Endometrial microvascular endothelial cells (primary cell): Measurements from ENCODE around the gene TRABD. TPM values are rescaled to one million over a fixed set of nuclear protein-coding genes. Genes with fewer than 3 reads are reported as not detected.

Experiments
- in situ Hi-C: cut with HindIII; loops from 2 replicates; pipeline ENCODE4 v1.10.0; 2017; ENCODE audit warnings: low sequenced_read_pairs, low pct_unique_long_range_greater_than_20kb; ENCODE audit errors: inconsistent ontology term
- total RNA-seq: library from RNA; depleted of rRNA; stranded (reverse); fragments of >200 nt; gene quantifications from one replicate; pipeline ENCODE4 v1.2.3, GENCODE V29; 2015; ENCODE audit errors: inconsistent ontology term

TRABD gene
- total RNA-seq, 1 donor from 2014 or later, result 39.3 TPM

DNA sequence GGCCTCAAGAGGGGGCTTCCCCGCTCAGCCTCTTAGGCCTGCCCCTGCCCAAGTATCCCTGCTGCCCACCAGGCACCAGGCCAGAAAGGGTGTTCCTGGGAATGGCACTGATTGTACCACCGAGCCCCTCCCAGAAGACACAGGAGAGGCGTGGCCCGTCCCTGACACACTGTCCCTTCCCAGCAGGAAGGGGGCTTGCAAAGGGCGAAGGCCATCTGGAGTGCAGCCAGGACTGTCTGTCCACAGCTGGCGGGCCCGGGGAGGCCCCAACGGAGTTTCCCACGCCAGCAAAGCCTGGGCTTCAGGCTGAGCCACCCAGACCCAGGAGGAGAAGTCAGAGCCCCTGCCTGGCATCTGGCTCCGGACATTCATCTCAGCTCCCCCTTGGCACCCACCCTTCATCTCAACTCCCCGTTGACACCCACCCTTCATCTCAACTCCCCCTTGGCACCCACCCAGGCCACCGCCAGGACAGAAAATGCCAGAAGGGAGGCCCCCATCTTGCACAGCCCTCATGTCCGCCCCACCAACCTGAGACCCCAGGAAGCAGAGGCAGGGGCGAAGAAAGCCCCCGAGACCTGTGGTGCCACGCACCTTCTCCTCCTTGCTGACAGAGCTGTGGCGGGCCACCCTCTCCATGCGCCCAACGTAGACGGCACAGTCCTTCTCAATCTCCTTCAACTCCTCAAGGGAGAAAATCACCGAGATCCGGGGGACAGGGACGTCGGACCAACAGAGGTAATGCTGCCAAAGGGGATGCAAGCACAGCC is 39.7 kb downstream of the TRABD start:
- in situ Hi-C loops, result no loop called here

DNA sequence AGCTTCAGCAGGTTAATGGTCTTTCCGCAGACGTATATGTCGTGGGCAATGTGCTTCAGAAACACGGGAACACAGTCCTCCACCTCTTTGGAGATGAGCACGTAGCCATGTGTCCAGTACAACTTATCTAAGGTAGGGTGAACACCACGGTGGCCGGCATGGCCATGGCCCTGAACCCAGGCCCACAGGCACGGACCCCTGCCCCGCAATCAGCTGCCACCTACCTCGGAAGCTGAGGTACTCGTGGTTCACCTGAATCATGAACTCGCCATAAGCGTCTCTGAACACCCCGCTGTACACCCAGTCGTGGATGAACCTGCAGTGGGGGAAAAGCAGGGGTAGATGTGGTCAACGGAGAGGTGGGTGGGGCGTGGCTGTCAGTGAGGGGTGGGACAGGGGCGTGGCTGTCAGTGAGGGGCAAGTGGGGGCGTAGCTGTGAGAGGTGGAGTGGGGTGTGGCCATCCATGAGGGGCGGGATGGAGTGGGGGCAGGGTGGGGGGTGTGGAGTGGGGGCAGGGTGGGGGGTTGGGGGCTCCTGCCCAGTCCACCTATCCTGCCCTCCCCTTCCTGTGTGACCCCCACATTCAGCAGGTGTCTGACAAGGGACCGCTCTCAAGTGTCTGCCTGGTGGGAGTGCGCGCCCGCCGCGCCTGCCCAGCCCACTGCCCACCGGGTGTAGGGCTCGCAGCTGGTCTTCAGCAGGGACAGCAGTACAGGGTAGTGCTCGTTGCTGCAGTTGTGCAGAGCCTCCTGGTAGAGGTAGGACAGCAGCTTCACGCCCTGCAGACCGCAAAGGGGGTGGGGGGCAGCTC is 40.6 kb downstream of the TRABD start:
- in situ Hi-C loops, result no loop called here

DNA sequence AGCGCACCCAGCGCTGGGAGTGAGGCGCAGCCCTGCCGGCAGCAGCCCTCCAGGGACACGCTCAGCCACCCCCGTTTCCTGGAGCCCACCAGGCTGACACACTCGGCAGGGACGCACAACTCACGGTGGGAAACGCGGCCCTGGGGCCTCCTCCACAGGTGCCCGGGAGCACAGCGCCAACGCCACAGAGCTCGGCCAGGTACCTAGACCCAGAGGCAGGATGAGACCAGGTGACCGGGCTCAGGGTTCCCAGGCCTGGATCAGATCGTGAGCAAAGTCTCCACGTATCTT is 41.1 kb downstream of the TRABD start:
- in situ Hi-C loops, result no loop called here

DNA sequence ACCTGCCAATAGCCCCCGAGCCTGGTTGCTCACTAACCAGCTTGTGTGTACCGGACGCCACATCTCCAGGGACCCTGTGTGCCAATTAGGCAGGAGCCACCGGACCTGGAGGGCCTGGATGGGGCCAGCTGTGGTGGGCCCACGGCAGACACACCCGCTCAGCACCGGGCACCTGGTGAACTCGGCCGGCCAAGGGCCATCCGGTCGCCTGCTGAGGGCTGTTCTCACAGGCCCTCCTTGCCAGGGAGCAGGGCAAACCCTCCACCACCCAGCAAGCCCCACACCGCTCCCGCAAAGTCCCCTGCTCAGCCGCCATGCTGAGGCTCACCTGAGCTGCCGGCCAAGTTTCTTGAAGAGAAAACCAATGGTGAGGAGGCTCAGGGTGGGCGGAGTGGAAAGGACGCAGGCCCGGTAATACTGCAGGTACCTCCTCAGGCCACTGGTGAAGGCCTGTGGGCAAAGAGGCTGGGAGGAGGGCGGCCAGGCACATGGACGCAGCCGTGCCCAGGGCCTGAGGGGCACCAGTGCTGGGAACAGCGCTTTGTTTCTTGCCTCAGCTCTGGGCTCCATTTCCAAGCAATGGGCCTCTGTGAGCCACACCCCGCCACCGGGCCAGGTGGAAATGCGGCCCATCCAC is 42.0 kb downstream of the TRABD start:
- in situ Hi-C loops, result no loop called here

DNA sequence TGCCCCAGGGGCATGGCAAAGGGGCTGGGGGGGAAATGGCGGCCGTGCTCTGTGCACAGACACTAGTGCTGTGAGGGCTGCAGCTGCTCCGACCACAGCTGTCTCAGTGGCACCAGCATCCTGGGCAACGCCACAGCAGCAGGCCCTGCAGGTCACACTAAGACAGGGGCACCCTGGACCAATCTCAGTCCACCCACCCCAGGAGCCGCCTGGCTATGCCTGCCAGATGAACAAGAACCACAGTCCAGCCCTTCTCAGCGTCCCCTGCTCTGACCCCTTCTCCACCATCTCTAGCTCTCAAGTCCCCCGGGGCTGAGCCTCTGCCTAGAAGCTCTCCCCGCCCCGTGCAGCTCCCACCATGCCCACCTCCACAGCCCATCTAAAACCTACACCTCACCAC is 42.7 kb downstream of the TRABD start:
- in situ Hi-C loops, result no loop called here

DNA sequence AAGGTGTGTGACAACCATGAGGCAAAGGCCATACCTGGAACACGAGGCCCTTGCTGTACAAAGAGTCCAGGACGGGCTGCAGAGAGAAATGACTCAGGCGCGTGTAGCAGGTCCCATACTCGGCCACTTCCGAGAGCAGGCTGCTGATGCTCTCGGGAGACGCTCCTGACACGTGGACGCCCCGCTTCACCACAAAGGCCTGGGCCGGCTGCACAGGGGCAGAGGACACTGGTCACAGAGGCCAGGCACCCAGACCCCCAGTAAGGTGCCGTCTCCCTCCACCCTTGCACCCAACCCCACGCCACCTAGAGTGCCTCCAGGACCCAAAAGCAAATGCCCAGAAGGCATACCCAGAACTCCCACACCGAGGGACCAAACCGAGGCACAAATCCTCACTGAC is 43.7 kb downstream of the TRABD start:
- in situ Hi-C loops, result no loop called here

DNA sequence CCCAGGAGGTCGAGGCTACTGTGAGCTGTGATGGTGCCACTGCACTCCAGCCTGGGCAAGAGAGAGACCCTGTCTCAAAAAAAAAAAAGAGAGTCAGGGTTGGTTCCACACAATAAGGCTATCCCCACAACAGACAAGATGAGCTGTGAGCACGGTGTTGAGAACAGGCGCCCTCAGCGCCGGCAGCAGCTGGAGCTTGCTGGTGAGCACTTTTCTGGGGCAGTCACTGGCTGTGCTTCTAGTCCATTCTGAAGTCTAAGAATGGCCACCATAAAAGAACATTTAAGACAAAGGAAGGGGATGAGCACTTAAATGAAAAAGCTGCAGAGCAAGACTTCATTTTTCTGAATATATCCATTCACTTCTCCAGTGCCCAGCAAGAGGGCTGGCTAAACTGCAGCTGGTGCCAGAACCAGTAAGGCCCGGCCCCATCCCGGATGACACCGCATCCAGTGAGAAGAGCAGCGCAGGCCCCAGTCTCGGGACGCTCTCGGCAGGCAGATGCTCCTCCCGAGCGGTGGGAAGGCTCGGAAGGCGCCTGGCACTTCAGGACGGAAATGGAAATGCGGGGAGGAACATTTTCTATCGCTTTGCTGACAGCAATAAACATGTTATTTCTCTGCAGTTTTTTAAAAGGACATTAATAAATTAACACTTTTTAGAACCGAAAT is 46.9 kb downstream of the TRABD start:
- in situ Hi-C loops, result no loop called here

DNA sequence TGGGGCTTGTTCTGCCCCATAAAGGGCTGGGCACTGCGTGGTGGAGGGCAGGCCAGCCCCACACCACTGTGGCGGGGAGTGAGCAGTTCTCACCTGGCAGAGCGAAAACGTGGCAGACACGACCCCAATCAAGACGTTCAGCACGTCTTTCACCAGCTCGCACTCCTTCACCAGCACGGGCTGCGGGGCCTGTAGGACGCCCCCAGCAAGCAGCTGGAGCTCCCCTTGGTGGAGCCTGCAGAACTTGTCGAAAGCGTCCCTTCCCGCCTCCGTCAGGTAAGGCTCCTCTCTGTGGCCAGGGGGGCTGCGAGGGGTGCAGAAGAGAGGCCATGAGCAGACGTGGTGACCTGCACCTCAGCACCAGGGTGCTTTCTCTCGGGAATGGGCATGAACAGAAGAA is 47.5 kb downstream of the TRABD start:
- in situ Hi-C loops, result no loop called here

DNA sequence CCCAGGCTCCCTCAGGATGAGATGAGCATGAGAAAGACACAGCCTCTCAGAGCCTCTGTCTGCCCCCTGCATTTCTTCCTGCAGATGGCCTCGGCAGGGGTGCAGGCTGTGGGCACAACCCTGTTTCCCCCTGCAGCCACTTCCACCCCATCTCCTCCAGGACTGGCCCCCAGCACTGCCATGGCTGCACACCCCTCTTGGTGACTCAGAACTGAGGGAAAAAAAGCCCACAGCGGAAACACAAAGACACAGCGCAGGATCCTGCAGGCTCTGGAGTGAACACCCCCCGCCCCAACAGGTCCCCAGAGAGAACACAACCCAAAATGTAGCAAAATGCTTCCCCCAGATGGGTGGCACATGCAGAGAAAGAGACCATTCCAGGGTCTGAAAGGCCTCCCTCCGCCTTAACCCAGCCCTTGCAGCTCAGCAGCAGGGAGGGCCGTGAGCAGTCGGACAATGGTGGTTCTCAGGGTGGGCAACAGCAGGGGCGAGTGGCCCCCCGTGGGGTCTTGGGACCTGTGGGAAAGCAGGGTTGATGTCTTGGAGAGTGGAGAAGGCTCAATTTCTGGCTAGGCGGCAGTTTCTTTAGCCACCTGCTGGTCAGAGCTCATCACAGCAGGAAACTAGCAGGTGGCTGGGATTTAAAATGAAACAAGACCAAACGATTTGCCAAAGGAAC is 51.2 kb downstream of the TRABD start:
- in situ Hi-C loops, result no loop called here

DNA sequence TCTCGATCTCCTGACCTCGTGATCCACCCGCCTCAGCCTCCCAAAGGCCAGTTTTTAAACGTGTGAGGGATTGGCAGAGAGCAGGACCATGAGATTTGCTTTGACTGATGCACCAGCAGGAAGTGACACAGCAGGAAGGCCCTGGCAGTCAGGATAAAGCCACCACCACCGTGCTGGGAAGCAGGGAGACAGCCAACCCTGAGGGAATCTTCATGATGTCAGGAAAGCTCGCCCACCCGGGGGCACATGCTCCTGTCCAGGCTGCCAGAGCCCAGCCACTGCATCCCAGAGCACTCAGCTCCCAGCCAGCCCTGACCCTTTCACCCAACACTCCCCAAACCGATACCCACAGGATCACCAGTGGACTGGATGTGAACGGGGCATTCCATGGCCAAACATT is 53.0 kb downstream of the TRABD start:
- in situ Hi-C loops, result no loop called here

DNA sequence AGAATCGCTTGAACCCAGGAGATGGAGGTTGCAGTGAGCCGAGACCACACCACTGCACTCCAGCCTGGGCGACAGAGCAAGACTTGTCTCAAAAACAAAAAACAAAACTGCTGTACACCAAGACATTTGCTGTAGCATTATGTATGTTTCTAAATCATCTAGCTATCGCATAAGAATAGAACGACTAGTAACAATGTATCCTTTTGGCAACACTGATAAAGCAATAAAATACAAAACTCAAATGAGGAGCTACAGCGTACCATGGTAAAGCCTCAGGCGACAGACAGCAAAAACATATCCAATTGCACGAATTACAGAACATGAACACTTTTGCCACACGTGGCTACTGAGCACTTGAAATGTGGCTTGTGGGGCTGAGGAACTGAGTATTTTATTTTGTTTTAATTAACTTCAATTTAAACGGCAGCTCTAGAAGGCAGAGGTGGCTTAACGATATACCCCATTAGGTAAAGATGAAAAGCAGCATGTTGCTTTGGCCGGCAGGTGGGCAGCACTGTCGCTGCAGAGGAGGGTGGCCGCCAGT is 56.8 kb downstream of the TRABD start:
- in situ Hi-C loops, result no loop called here

DNA sequence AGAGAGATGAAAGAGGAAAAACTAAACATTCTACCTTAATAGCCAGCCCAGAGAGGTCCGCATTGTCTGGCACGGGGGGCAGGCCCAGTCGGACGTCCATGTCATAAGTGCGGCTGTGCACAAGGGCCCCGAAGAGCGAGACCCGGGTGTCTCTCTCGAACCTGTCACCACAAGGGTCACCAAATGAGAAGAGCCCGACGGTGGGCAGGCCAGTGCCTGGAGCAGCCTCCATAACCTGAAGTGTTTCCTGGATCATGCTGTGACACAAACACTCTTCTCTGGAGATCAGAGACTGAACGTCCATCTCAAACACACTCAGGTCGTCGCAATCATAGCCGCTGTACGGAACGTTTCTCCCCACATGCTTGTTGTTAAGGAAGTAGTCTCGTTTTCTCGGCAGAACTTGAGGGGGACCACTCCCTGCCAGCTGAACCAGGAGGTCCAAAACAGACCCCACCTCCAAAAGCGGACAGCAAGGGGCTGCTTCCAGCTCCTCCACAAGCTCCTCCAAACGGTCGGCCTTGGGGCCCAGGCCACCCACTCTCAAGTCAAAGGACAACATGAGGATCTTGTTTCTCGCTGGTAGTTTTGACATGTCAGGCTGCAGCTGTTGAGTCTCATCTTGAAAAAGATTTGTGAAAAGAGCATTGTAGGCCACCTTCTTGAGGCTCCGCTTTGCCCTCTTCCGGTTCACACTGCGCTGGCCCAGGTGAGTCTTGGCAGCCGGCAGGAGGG is 58.1 kb downstream of the TRABD start:
- in situ Hi-C loops, result no loop called here

DNA sequence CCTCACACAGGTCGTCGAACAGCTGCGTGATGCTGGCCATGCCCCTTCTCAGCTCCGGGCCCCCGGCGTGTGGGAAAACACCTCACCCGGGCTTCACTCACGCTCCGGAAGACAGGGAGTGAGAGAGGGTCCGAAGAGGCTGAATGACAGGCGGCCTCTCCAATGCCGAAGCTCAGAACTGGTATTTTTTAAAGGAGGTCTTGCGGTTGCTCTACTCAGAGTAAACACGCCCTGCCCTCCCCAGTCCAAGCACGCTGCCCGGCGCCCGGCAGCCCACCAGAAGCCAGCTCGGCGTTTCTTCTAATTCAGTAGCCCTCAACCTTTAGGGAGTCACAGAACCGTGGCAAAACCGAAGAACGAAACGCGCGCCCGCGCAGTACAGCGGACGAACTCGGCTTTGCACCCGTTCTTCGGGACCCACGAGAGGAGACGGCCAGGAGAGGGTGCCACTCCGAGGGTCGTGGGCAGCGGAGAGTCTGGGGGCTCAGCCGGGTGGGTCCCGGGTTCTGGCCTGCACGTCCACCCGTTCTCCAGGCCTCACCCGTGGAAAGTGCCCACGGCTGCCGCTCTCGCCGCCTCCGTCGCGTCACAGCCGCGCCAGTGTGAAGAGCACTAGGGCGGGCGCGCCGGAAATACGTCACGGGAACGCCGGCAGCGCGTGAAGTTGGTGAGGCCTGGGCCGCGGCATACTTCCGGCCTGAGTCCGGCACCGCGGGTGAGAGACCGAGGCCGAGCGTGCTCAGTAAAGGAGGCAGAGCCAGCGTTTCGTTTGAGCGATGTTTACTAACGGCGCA is 58.9 kb downstream of the TRABD start, which contains the start of gene TUBGCP6:
TSS of gene TUBGCP6 (minus strand) at position 604 of the 794 bp plus-strand sequence. CDS start at position 40, 564 bp downstream.
- in situ Hi-C loops, result no loop called here

DNA sequence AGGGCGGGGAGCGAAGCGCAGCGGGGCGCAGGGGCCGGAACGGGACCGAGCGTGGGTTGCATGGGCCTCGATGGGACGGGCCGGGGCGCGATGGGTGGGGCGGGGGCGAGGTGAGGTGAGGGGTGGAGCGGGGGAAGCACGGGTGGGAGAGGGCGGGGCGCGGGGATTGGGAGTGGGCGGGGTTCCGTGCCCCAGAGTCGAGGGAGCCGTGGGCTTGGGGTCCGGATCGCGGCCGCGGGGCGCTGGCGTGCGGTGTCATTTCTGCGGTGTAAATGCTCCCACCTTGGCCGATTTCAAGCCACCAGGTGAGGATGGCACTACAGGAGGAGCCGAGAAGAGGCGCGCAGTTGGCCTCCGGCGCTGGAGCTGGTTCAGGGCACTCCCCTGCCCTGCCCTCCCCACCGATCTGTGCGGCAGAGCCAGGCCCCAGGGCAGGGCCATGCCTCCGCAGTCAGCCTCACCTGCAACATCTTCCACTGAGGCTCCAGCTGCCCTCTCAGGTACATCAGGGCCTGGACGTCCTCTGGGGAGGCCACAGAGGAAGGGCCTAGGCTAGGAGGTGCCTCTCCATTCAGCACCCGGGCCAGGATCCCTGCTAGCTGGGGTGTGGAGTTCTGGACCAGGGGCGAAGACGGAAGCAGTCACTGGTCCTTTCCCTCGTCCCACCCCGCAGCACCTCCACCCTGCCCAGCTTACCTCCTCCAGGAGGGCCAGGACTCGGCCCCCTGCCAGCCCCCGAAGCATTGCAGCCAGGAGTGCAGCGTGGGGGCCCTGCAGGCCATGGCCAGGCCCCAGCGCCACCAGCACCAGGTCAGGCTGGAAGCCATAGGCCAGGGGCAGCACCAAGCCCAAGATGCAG is 59.7 kb downstream of the TRABD start:
- in situ Hi-C loops, result no loop called here

DNA sequence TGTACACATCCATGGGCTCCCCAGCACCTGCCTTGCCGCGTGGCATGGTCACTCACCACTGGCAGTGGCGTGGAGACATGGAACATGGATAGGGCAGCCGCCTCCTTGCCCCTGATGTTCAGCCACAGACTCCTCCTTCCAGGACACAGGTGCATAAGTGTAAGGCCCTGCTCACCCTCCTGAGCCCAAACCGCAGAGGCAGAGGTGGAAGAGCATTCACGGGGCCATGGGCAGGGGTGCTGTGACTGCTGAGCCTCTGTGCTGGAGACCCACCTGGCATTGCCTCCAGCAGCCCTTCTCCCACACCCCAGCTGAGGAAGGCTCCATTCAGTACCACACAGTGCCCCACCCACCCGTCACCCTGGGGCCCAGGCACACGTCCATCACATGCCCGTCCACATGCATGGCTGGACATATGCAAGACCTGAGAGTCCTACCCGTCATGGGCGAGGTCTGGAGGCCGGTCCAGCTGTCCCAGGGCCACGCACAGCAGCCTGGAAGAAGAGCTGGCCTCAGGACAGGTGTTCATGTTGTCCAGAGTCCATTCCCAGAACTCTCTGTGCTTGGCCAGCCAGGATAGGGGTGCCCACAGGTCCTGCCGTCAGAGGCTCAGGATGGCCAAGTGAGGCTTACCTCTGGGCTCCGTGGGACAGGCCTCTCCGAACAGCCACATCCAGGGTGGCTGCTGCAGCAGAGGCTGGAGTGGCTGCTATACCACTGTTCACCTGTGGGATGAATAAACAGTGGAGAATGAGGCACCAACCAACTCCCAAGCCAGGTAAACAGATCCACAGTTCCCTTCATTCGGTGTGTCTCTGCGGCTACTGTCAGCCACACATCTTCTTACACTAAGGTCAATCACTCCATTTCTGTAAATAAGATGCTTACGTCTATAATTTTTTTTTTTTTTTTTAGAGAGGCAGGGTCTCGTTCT is 60.8 kb downstream of the TRABD start:
- in situ Hi-C loops, result no loop called here
